ENCODE measurements around the gene ARF5. TPM values are rescaled to one million over a fixed set of nuclear protein-coding genes. Genes with fewer than 3 reads are reported as not detected.
"Not testable (repeated sequence)": the region's sequence is repeated elsewhere in the genome, so short reads cannot be mapped to it uniquely, and the experiment has no call there.

ARF5 gene
- total and polyA plus RNA-seq, 2 of the 8 experiments (the other 6 are each of a cell fraction or from before 2014, with no cell fraction given) = 154 to 579 TPM

DNA sequence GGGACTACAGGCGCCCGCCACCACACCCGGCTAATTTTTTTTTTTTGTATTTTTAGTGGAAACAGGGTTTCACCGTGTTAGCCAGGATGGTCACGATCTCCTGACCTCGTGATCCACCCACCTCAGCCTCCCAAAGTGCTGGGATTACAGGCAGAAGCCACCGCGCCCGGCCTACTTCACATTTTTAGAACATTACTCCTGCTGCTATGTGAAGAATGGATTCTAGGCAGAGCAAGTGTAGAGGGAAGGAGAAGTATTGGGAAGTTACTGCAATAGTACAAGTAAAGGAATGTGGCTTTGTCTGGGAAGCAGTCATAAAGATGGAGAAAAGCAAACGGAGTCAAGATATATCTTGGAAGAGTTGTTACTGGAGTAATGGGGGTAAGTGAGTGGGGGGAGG, 47.8 kb upstream of the ARF5 start:
- H2AK5ac ChIP-seq (ENCODE audit: low read depth, low read length); H2BK20ac ChIP-seq (ENCODE audit: low read length); H2BK120ac ChIP-seq (replicated peaks; ENCODE audit: low read depth, low read length); H2BK15ac ChIP-seq (ENCODE audit: low read length); DNase-seq (ENCODE audit: low read depth in 1 of 2, low spot score in 2 of 2); H4K91ac ChIP-seq (replicated peaks; ENCODE audit: insufficient read length, low read length); H3K27me3 ChIP-seq (replicated peaks in 1 of 4; ENCODE audit: control insufficient read depth in 3 of 4, extremely low read depth in 1 of 4, insufficient read depth in 3 of 4, low read length in 3 of 4); H3K23ac ChIP-seq (ENCODE audit: insufficient read length); H3K4me2 ChIP-seq (ENCODE audit: insufficient read depth in 1 of 2, low read depth in 2 of 2, low read length in 2 of 2); H3K4me1 ChIP-seq (replicated peaks in 1 of 4; ENCODE audit: control insufficient read depth in 3 of 4, insufficient read depth in 4 of 4, low read length in 3 of 4); H3K9me3 ChIP-seq (ENCODE audit: insufficient read depth in 2 of 2, low read depth in 1 of 2, low read length in 1 of 2); H4K5ac ChIP-seq (ENCODE audit: insufficient read length, low read depth, low read length); H3K4ac ChIP-seq (replicated peaks; ENCODE audit: insufficient read length, low read depth, low read length); H3K4me3 ChIP-seq (ENCODE audit: extremely low read depth in 1 of 4, insufficient read depth in 2 of 4, low read depth in 3 of 4, low read length in 4 of 4); H3K36me3 ChIP-seq (ENCODE audit: control insufficient read depth in 2 of 4, insufficient read depth in 4 of 4, low read length in 3 of 4); H3K23me2 ChIP-seq (ENCODE audit: low read depth, low read length); H4K8ac ChIP-seq (ENCODE audit: extremely low read depth, insufficient read depth, low read length); H4K20me1 ChIP-seq (replicated peaks in 1 of 2; ENCODE audit: control insufficient read depth in 1 of 2, insufficient read depth in 2 of 2, low read length in 2 of 2); H3K9ac ChIP-seq (replicated peaks in 1 of 4; ENCODE audit: extremely low read depth in 1 of 4, low read depth in 3 of 4, low read length in 3 of 4); H3K27ac ChIP-seq (ENCODE audit: low read depth, low read length); H2AFZ ChIP-seq (ENCODE audit: low read length); H3K14ac ChIP-seq (ENCODE audit: insufficient read length); H3K79me1 ChIP-seq (ENCODE audit: low read depth, low read length); H2BK5ac ChIP-seq (ENCODE audit: low read depth, low read length); FAIRE-seq; H3K56ac ChIP-seq (replicated peaks; ENCODE audit: insufficient read length, low read depth, low read length); H3K18ac ChIP-seq (ENCODE audit: extremely low read depth, low read length); H3K79me2 ChIP-seq (ENCODE audit: control insufficient read depth in 1 of 2, insufficient read depth in 2 of 2, low read length in 2 of 2); CTCF ChIA-PET (ENCODE audit: partially characterized antibody); H2BK12ac ChIP-seq (ENCODE audit: low read depth, low read length): not testable (repeated sequence)
- 94% methylated on average over 4 of the region's 10 CpGs; no CpG with 5 or more reads in 1 of the 2 experiments for WGBS, 2 experiments (ENCODE audit: extremely low coverage in 1 of 2, insufficient coverage in 1 of 2, insufficient read length in 1 of 2, insufficient replicate concordance in 2 of 2, low coverage in 1 of 2, low lambda C conversion rate in 2 of 2, missing lambda C conversion rate in 1 of 2)
- POLR2A ChIA-PET (ENCODE audit: partially characterized antibody) = interaction anchor here (0.6 kb wide), 1 partner anchor 479 kb away, joined by 3 read pairs; no protein-coding TSS in a partner anchor
